RWPE1 (cell line): ENCODE data around the gene NOL4L.

ENCODE experiments used
- CTCF ChIA-PET: fragments of 350-600 bp; sonication (Branson Sonifier 250); formaldehyde crosslinking; extraction: SDS; loops from one replicate; lab custom pipeline; 2021; lab: Yijun Ruan, JAX
- POLR2A ChIA-PET: fragments of 400-600 bp; formaldehyde crosslinking; extraction: SDS; loops from one replicate; lab custom pipeline; 2020; ENCODE audit warnings: antibody characterized with exemption; ENCODE audit not compliant: low non-redundant PET; lab: Yijun Ruan, JAX
- DNase-seq: peaks from one replicate; pipeline ENCODE4 v3.0.0; 2012; ENCODE audit warnings: low spot score
- H3K27ac ChIP-seq: fragments of 450-650 bp; 2 replicates; pipeline ENCODE4 v1.5.1; 2017
- CTCF ChIP-seq: fragments of 450-650 bp; conservative IDR thresholded peaks from 2 replicates; pipeline ENCODE4 v1.5.1; 2017; ENCODE audit warnings: low read depth, mild to moderate bottlenecking

NOL4L gene

GRCh38 chr20:32606107-32606506 lies 21.0 kb upstream of the NOL4L start:
- DNase-seq, result no peak
- TF ChIP-seq CTCF, result no peak
- ChIA-PET CTCF (no interaction called here), POLR2A (no interaction called here)
- H3K27ac ChIP-seq, result no peak overlapping the region

DNA sequence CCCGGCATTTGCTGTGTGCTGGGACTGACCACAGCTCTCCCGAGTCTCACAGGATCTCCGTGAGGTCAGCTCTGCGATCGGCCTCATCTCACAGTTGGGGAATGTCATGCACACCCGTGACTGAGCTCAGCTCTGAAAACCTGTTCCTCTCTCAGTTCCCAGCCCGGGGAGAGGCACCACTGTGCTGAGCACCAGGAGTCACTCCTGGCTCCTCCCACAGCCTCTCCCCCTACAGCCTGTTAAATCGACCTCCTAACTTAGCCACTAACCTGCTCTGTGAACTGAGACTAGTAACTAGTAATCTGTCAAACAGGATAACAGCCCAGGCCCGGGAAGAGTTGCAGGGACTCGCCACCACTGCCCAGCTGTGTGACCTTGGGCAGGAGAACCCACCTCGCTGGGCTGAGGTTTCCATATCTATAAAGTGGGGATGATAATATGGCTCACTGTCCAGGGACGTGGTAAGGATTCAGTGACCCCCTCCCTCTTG lies 20.1 kb upstream of the NOL4L start:
- ChIA-PET POLR2A (interaction anchor here (0.6 kb wide), 1 partner anchor 13 kb away, joined by 10 read pairs; no protein-coding TSS in a partner anchor), CTCF (no interaction called here)

GRCh38 chr20:32603046-32603726 lies 18.1 kb upstream of the NOL4L start:
- DNase-seq, result no peak
- no peak overlapping the region for H3K27ac ChIP-seq
- no peak for TF ChIP-seq CTCF
- ChIA-PET POLR2A (no interaction called here), CTCF (interaction anchor here (1.2 kb wide), 1 partner anchor 50 kb away, joined by 3 read pairs; no protein-coding TSS in a partner anchor)

More for the DNA sequence above, 20.1 kb upstream of the NOL4L start:
- no peak for TF ChIP-seq CTCF
- no peak overlapping the region for H3K27ac ChIP-seq
- DNase-seq, result no peak

DNA sequence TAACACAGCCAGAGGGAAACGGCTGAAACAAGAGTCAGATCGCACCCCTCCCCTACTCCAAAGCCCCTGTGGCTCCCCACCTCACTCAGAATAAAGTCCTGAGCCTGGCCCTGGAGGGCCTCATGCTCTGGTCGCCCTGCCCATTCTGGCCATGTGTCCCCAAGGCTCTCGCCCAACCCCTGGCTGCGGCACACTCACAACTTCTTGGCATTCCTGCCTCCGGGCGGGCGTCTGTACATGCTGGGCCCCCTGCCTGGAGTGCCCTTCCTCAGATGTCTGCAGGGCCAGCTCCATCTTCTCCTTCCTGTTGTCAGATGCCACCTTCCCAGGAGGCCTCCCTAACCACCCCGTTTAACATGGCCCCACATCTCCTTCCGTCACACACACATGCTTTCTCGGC lies 17.1 kb upstream of the NOL4L start:
- DNase-seq, result no peak
- POLR2A ChIA-PET, result no interaction called here

GRCh38 chr20:32600681-32601237 lies 15.6 kb upstream of the NOL4L start:
- ChIA-PET POLR2A (no interaction called here), CTCF (interaction anchor here (0.5 kb wide), 1 partner anchor 787 kb away, joined by 6 read pairs; no protein-coding TSS in a partner anchor)
- no peak overlapping the region for H3K27ac ChIP-seq
- no peak for DNase-seq
- TF ChIP-seq CTCF, result no peak

More for the DNA sequence above, 17.1 kb upstream of the NOL4L start:
- CTCF ChIA-PET, result interaction anchor here (1.2 kb wide), 1 partner anchor 51 kb away, joined by 3 read pairs; no protein-coding TSS in a partner anchor
- no peak for TF ChIP-seq CTCF
- H3K27ac ChIP-seq, result no peak overlapping the region

DNA sequence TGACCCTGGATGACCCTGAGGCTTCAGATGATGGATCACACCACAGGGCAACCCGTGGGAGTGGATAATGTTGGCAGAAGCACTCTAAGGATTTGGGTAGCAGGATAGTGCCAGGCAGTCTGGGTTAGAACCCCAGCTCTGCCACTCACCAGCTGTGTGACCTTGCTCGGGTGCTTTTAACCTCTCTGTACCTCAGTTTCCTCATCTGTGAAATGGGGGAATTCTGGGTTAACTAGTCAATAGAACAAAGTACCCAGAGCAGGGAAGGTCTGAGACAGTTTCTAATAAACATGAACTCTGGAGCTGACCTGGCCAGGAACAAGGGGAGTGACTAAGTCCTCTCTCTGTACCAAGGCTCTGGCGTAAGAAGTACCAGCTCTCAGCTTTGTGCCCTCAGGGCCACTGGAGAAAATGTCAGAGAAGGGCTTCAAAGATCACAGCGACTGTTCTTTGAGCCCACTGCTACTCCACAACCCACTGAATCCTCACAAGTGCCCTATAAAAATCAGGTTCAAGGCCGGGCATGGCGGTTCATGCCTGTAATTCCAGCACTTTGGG lies 14.7 kb upstream of the NOL4L start:
- H3K27ac ChIP-seq, result no peak overlapping the region
- no peak for DNase-seq
- ChIA-PET CTCF (interaction anchor here (0.6 kb wide), 1 partner anchor 283 kb away, joined by 4 read pairs; no protein-coding TSS in a partner anchor), POLR2A (no interaction called here)
- TF ChIP-seq CTCF, result no peak
